G401 (cell line): ENCODE data around the gene SLC28A3. TPM values are rescaled to one million over a fixed set of nuclear protein-coding genes. Genes with fewer than 3 reads are reported as not detected.
A peak's percentile ranks its signal among the peaks of the same experiment; 100 is the strongest.

Source experiments
- DNase-seq: peaks from one replicate; pipeline ENCODE4 v3.0.0-alpha.2; 2015; ENCODE audit warnings: low spot score
- in situ Hi-C: cut with HindIII; loops from 2 replicates; pipeline ENCODE4 v1.10.0; 2016; ENCODE audit warnings: low sequenced_read_pairs, mixed read lengths
- total RNA-seq: library from RNA; depleted of rRNA; stranded (reverse); fragments of >200 nt; shearing (Covaris generic); gene quantifications from 2 replicates; pipeline ENCODE4 v1.2.3, GENCODE V29; 2014

The SLC28A3 gene
- total RNA-seq, 1 experiment from 2014 or later: not detected

DNA sequence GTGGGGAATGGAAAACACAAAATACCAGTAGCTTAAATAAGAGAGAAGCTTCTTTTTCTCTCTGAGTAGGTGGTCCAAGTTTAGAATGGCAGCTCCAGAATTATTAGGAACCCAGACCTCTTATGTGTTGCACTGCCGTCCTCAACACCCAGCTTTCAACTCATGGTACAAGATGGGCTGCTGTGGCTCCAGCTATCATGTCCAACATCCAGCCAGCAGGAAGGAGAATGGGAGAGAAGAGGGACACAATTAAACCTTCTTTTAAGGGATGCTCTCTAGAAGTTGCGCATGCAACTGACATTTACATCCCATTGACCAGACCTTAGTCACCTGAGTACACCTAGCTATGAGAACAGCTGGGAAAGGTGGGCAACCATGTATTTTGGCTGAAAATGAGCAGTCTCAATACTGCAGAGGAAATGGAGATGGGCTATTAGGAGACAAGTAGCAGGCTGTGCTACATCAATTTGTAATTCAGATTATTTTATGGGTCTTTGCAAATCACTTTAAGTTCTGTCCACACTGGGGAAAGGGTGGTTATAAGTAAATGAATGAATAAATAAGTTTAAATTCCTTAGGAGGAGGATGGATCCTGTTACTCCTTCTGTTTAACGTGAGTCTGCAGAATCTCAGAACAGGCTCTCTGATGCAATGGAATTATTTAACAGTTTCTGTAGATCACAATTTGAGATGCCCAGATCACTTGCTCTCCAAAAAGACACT lies 76.1 kb downstream of the SLC28A3 start:
- DNase-seq: no peak
- in situ Hi-C loops: no loop called here

DNA sequence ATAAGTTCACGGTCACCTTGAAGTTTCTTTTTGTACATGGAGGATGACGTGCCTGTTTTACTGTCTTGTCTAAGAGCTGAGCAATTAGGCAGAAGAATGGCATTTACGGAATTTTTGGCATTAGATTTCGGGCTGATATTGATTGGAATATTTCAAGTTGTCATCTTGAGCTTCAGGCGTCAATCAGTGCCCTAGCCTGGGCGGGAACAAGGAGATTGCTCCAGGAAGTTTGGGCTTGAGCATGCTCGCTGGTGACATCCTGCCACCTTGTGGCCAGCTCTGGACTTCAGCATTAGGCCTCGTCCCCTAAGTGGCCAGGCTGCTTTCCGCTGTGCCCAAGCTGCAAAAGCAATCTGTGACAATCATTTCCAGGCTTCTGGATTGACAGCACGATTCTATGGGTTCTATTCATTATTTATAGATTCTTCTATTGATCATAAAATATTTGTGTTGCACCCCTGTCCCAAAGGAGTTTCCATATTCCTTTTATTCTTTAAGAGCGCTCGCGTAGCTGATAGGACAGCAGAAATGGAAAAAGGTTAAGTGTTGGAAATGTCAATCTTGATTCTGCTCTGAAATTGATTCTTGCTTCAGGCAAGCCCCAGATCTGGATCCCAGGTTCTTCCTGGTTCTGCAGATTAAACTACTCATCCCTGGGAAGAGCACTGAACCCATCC lies 79.3 kb downstream of the SLC28A3 start:
- peak; percentile 90 for DNase-seq
- in situ Hi-C loops: no loop called here

DNA sequence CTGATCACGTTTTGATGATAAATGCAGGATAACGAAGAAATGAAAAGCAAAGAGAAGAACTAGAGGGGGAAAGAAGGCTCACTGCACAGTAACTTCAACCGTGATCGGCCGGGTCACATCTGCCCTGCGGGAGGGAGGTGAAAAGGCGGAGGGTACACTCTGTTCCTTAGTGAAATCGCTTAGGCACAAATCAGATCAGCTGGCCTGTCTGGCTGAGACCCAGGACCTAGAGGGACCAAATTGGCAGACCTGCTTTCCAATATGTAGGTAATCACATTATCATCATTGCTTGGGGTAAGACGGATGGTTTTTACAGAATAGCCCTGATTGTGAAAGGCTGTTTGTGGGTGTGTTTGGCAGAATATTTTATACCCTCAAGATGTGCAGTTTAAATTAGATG lies 82.2 kb downstream of the SLC28A3 start:
- in situ Hi-C loops: no loop called here
- DNase-seq: peak; percentile 33

- no peak for DNase-seq
- in situ Hi-C loops: no loop called here
Measured at GRCh38 chr9:84255696-84256095, 84.9 kb downstream of the SLC28A3 start.

DNA sequence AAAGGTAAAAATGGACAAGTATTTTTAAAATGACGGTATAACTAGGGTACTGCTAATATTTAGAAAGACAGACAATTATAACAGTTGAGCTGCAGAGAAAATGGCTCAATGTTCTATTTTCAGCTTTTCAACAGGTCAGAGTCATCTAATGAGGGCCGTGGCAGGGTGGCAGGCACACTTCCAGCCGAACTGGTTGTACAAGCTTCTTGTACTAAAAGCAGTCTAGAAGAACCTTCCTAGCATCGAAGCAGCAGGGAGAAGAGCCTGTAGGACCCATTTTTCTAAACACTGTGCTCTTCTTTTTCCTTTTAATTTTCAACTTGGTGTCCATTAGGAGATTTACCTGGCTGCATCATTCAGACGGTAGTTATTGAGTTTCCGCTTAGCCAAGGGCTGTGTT lies 85.6 kb downstream of the SLC28A3 start:
- in situ Hi-C loops: no loop called here
- DNase-seq: peak; percentile 84

GRCh38 chr9:84251921-84252320 lies 88.6 kb downstream of the SLC28A3 start:
- DNase-seq: no peak
- in situ Hi-C loops: no loop called here

GRCh38 chr9:84241817-84242373 lies 98.7 kb downstream of the SLC28A3 start:
- in situ Hi-C loops: no loop called here
- DNase-seq: no peak

- no peak for DNase-seq
- in situ Hi-C loops: no loop called here
Measured at GRCh38 chr9:84239343-84239742, 101.2 kb downstream of the SLC28A3 start.

- in situ Hi-C loops: no loop called here
- no peak for DNase-seq
Measured at GRCh38 chr9:84238652-84239051, 101.9 kb downstream of the SLC28A3 start.

DNA sequence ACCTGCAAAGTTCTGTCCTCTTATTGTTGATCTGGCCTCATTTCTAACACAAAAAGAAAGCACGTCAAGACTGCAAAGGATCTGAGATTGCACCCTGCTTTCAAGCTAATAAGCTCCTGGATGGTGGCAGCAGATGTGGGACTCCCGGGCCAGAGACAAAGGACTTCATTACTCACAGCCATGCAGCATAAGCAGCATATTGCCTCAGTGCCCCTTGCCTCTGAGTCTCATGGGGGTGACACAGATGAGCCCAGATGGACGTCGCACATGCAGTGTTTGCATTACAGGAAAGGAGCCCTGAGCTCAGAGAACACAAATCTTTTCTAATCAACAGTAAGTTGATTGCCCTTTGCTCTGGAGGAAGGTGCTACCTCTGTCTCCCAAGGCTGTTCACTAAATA lies 105.0 kb downstream of the SLC28A3 start:
- DNase-seq: no peak
- in situ Hi-C loops: no loop called here

DNA sequence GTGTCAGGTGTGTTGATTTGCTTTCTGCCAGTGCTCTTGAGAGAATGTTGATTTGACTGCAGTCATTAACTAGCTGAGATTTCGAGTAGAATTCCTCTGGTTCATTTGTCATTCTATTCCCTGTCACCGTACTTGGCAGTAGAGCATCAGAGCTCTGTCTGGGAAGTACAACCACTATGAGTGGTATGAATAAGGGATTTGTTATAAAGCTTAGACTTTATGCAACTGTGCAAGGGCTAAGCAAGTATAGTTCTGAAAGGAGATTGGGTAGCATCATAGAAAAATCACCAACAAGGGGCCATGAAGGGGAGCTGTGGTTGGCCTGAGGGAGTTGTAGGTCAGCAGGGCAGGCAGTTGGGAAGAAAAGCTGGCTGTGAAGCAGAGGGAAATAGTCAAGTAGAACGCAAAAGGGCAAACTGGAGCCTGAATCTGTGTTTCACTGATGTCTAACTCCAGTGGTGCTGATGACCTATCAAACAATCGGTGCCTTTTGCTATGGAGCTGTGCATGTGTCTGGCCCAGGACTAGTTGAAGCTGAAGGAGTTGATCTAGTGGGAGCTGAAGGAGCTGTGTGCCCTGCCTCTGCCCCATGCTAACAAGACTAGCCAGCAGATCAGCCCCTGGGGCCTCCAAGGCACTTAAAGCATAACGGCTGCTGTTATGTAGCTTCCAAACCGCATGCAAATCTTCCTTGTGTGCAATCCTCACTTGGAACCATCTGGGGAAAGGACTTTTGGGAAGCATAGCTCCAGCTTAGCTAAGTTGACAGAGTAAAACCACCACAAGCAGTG lies 110.0 kb downstream of the SLC28A3 start:
- in situ Hi-C loops: no loop called here
- no peak for DNase-seq

GRCh38 chr9:84229191-84229590 lies 111.4 kb downstream of the SLC28A3 start:
- DNase-seq: no peak
- in situ Hi-C loops: no loop called here

DNA sequence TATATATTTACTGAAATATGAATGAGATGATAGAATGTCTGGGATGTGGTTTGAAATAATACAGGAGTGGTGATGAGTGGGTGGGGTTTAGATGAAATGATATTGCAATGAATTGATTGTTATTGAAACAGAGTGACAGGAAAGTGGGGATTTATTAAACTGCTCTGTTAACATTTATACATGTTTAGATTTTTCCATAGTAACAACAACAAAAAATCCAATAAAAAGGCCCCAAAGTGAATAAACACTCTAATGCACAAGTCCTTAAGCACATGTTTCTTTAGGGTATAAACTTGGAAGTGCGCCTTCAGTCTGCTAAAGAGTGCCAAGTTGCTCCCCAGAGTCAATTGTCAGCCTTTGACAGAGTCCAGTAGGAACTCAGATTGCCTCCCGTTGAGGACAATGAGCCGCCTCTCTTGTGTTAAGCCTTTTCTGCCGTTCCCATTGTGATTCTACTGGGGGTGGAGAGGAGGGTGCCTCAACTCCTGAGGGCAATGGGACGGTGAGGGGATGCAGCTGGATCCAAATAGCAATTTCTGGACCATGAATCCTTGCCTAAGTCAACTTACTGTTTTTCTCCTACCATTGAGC lies 112.3 kb downstream of the SLC28A3 start:
- DNase-seq: no peak

DNA sequence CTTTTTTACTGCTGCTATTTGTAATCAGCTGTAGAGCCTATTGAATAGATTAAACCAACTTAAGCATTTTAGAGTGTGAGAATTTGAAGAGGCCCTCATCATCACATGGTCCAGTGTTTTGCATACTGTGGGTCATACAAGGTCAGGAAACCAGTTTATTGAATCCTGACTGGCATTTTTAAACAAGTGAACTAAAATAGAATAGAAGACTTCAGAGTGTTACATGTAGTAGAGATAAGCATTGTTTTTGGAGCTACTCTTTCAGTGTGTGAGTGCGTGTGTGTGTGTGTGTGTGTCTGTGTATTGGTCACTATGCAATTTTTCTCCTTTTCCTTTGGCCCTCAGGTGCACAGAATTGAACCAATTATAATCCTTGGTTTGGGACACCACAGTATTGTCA lies 114.4 kb downstream of the SLC28A3 start:
- DNase-seq: no peak
- in situ Hi-C loops: no loop called here

More for the DNA sequence above, 112.3 kb downstream of the SLC28A3 start:
- in situ Hi-C loops: no loop called here
